ENCODE measurements around the gene USP13.

DNA sequence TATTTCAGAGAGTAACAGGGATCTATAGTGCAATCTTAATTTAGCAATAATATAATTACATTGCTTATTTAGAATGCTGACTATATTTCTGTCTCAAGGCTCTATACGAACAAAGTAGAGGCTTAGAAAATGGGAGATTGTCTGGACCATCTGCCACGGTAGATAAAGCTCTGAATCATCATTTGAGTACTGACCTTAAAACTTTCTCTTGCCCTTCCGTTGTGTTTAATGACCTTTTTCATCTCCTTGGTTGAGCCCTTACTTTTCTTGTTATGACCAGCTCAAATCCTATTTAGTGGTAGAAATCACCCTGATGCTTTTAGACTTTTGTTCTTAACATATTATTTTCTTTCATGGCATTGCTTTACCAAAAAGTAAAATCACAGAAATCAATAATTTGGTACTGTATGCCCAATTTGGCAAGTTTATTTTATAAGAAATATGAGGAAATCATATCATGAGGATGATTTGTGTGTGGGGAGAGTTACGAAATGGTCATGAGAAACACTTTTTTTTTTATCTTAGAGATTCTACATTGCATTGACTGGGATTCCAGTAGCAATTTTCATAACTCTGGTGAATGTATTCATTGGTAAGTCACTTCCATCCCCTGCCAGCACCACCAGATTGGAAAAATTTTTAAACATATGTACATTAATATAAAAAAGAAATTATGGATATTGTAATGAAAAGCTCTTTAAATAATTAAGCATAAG, 37.2 kb upstream of the USP13 start:
- TF ChIP-seq JUNB (IDR thresholded peaks at IDR 0.05; ENCODE audit: unreplicated experiment) (no peak), REST (IDR thresholded peaks at IDR 0.05; ENCODE audit: unreplicated experiment) (no peak), EZH2 (IDR thresholded peaks at IDR 0.05; ENCODE audit: low read depth, unreplicated experiment) (no peak), EZH2phosphoT487 (IDR thresholded peaks at IDR 0.05; ENCODE audit: unreplicated experiment) (no peak), POLR2AphosphoS5 (IDR thresholded peaks at IDR 0.05; ENCODE audit: low read depth) (no peak)
- TF ChIP-seq, protein P1, sequence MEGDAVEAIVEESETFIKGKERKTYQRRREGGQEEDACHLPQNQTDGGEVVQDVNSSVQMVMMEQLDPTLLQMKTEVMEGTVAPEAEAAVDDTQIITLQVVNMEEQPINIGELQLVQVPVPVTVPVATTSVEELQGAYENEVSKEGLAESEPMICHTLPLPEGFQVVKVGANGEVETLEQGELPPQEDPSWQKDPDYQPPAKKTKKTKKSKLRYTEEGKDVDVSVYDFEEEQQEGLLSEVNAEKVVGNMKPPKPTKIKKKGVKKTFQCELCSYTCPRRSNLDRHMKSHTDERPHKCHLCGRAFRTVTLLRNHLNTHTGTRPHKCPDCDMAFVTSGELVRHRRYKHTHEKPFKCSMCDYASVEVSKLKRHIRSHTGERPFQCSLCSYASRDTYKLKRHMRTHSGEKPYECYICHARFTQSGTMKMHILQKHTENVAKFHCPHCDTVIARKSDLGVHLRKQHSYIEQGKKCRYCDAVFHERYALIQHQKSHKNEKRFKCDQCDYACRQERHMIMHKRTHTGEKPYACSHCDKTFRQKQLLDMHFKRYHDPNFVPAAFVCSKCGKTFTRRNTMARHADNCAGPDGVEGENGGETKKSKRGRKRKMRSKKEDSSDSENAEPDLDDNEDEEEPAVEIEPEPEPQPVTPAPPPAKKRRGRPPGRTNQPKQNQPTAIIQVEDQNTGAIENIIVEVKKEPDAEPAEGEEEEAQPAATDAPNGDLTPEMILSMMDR (conservative IDR thresholded peaks at IDR 0.05; ENCODE audit: low read depth in 2 of 2): no peak
